ENCODE measurements around the gene PIP4K2C. TPM values are rescaled to one million over a fixed set of nuclear protein-coding genes. Genes with fewer than 3 reads are reported as not detected.

PIP4K2C gene
- total and polyA plus RNA-seq, 4 donors: 13.7 to 42.2 (median 20.8) TPM

- 78 to 94% methylated on average over 9 of the region's 9 CpGs for WGBS, 2 donors
- H3K4me1 ChIP-seq (ENCODE audit: control insufficient read depth in 5 of 5, insufficient read depth in 5 of 5, low read length in 5 of 5): no peaks in the 10 kb centered on the region
- DNase-seq (no peak), ATAC-seq (ENCODE audit: insufficient read depth, low FRiP score) (no peak)
- no peak overlapping the region for H3K27ac ChIP-seq (ENCODE audit: low read depth in 1 of 2, low read length in 1 of 2)
- TF ChIP-seq CTCF (IDR thresholded peaks at IDR 0.05; ENCODE audit: control extremely low read depth, extremely low read depth): no peak
- no peaks in the 10 kb centered on the region for H3K36me3 ChIP-seq (ENCODE audit: control insufficient read depth in 4 of 4, insufficient read depth in 4 of 4, low read length in 4 of 4)
- H3K27me3 ChIP-seq (ENCODE audit: control insufficient read depth in 3 of 3, insufficient read depth in 3 of 3, low read length in 2 of 3): no peaks in the 10 kb centered on the region
- no peak overlapping the region for H3K9ac ChIP-seq (ENCODE audit: insufficient read depth in 1 of 2, low read length in 2 of 2)
- H3K4me3 ChIP-seq: no peak overlapping the region
- no peaks in the 10 kb centered on the region for H3K9me3 ChIP-seq (ENCODE audit: control insufficient read depth in 4 of 4, insufficient read depth in 3 of 4, low read length in 3 of 4)
Observed at GRCh38 chr12:57576613-57577160, 14.3 kb upstream of the PIP4K2C start.

- no peaks in the 10 kb centered on the region for H3K9me3 ChIP-seq (ENCODE audit: control insufficient read depth in 4 of 4, insufficient read depth in 3 of 4, low read length in 3 of 4)
- H3K27ac ChIP-seq (ENCODE audit: low read depth in 1 of 2, low read length in 1 of 2): no peak overlapping the region
- H3K4me3 ChIP-seq: no peak overlapping the region
- H3K27me3 ChIP-seq (ENCODE audit: control insufficient read depth in 3 of 3, insufficient read depth in 3 of 3, low read length in 2 of 3): no peaks in the 10 kb centered on the region
- TF ChIP-seq CTCF (IDR thresholded peaks at IDR 0.05; ENCODE audit: control extremely low read depth, extremely low read depth): no peak
- H3K4me1 ChIP-seq (ENCODE audit: control insufficient read depth in 5 of 5, insufficient read depth in 5 of 5, low read length in 5 of 5): no peaks in the 10 kb centered on the region
- ATAC-seq (ENCODE audit: insufficient read depth, low FRiP score) (no peak), DNase-seq (no peak)
- no peaks in the 10 kb centered on the region for H3K36me3 ChIP-seq (ENCODE audit: control insufficient read depth in 4 of 4, insufficient read depth in 4 of 4, low read length in 4 of 4)
- H3K9ac ChIP-seq (ENCODE audit: insufficient read depth in 1 of 2, low read length in 2 of 2): no peak overlapping the region
- WGBS, 2 donors: 88 to 94% methylated on average over 12 of the region's 12 CpGs
Observed at GRCh38 chr12:57577981-57578758, 12.8 kb upstream of the PIP4K2C start.

- Histone ChIP-seq H3K27me3 (ENCODE audit: control insufficient read depth in 3 of 3, insufficient read depth in 3 of 3, low read length in 2 of 3) (no peaks in the 10 kb centered on the region), H3K4me3 (no peak overlapping the region), H3K9me3 (ENCODE audit: control insufficient read depth in 4 of 4, insufficient read depth in 3 of 4, low read length in 3 of 4) (no peaks in the 10 kb centered on the region), H3K27ac (ENCODE audit: low read depth in 1 of 2, low read length in 1 of 2) (no peak overlapping the region), H3K36me3 (ENCODE audit: control insufficient read depth in 4 of 4, insufficient read depth in 4 of 4, low read length in 4 of 4) (no peaks in the 10 kb centered on the region), H3K4me1 (ENCODE audit: control insufficient read depth in 5 of 5, insufficient read depth in 5 of 5, low read length in 5 of 5) (no peaks in the 10 kb centered on the region), H3K9ac (ENCODE audit: insufficient read depth in 1 of 2, low read length in 2 of 2) (no peak overlapping the region)
- TF ChIP-seq CTCF (IDR thresholded peaks at IDR 0.05; ENCODE audit: control extremely low read depth, extremely low read depth): no peak
- 82 to 95% methylated on average over 2 of the region's 2 CpGs for WGBS, 2 donors
- DNase-seq: no peak
- no peak for ATAC-seq (ENCODE audit: insufficient read depth, low FRiP score)
Observed at GRCh38 chr12:57579011-57579410, 12.0 kb upstream of the PIP4K2C start.

Measured in lung (tissue), 12 donors.